K562 (cell line): ENCODE data around the gene CD164L2. TPM values are rescaled to one million over a fixed set of nuclear protein-coding genes. Genes with fewer than 3 reads are reported as not detected.

Source experiments
- CHD1 ChIP-seq: fragments of 200-600 bp; sonication (generic); IDR thresholded peaks from one replicate; pipeline ENCODE4 v1.6.1; 2012; ENCODE audit warnings: mild to moderate bottlenecking, moderate library complexity, low read length, inconsistent platforms
- E4F1 ChIP-seq: fragments of 250-450 bp; sonication (Bioruptor Pico); IDR thresholded peaks from 2 replicates; pipeline ENCODE4 v1.5.0; 2021; ENCODE audit warnings: mild to moderate bottlenecking, borderline replicate concordance
- ELF2 ChIP-seq: fragments of 250-450 bp; sonication (Bioruptor Pico); IDR thresholded peaks from 2 replicates; pipeline ENCODE4 v1.5.0; 2021; ENCODE audit warnings: mild to moderate bottlenecking
- FOXA3 ChIP-seq, 2 experiments: fragments of 450-650 bp in 1 of 2; sonication (generic) in 1 of 2; formaldehyde crosslinking; IDR thresholded peaks in 1 of 2; conservative IDR thresholded peaks in 1 of 2; 2 replicates each; pipeline versions ENCODE4 v1.4.0 to v1.8.0; 2020 to 2022; ENCODE audit warnings: mild to moderate bottlenecking in 2 of 2, missing genetic modification reagents in 1 of 2
- FOXK2 ChIP-seq, 2 experiments: fragments of 450-650 bp; IDR thresholded peaks in 1 of 2; conservative IDR thresholded peaks in 1 of 2; 2 replicates each; pipeline ENCODE4 v1.6.1; 2016; ENCODE audit warnings: low read depth in 2 of 2, mild to moderate bottlenecking in 1 of 2
- HNRNPUL1 ChIP-seq: fragments of 200-400 bp; formaldehyde crosslinking; IDR thresholded peaks from 2 replicates; pipeline ENCODE4 v1.6.1; 2017; ENCODE audit warnings: low read length
- LARP7 ChIP-seq: fragments of 450-650 bp; IDR thresholded peaks from 2 replicates; pipeline ENCODE4 v1.6.1; 2016
- MTF1 ChIP-seq: fragments of 250-450 bp; sonication (Bioruptor Pico); IDR thresholded peaks from 2 replicates; pipeline ENCODE4 v1.9.0; 2021; ENCODE audit warnings: moderate library complexity, mild to moderate bottlenecking, inconsistent platforms, borderline replicate concordance
- MYC ChIP-seq, 2 experiments: fragments of 250-450 bp in 1 of 2; sonication (Bioruptor Pico) in 1 of 2; IDR thresholded peaks; 2 replicates each; pipeline versions ENCODE4 v1.5.1 to v1.6.1; 2012 to 2021; ENCODE audit warnings: low read depth in 2 of 2, borderline replicate concordance in 1 of 2, improper control_type of control experiment in 1 of 2, low read length in 1 of 2, mild to moderate bottlenecking in 1 of 2, moderate library complexity in 1 of 2
- NCOA1 ChIP-seq: fragments of 450-650 bp; IDR thresholded peaks from 2 replicates; pipeline ENCODE4 v1.6.1; 2016; ENCODE audit warnings: low read depth
- NEUROD1 ChIP-seq: fragments of 150-350 bp; IDR thresholded peaks from 2 replicates; pipeline ENCODE4 v1.6.1; 2014; ENCODE audit warnings: borderline replicate concordance, low read length, low read depth; ENCODE audit not compliant: partially characterized antibody
- NFYB ChIP-seq: IDR thresholded peaks from 2 replicates; pipeline ENCODE4 v1.6.1; 2011; ENCODE audit warnings: mild to moderate bottlenecking, moderate library complexity; ENCODE audit not compliant: insufficient read length; ENCODE audit errors: extremely low read depth
- STAG1 ChIP-seq: sonication (generic); formaldehyde crosslinking; IDR thresholded peaks from 2 replicates; pipeline ENCODE4 v1.5.0; 2020; ENCODE audit warnings: missing genetic modification reagents, borderline replicate concordance
- TCF3 ChIP-seq: sonication (generic); formaldehyde crosslinking; IDR thresholded peaks from 2 replicates; pipeline ENCODE4 v1.4.0; 2020; ENCODE audit warnings: mild to moderate bottlenecking, missing genetic modification reagents
- ZC3H11A ChIP-seq: IDR thresholded peaks from 2 replicates; pipeline ENCODE4 v1.6.1; 2012; ENCODE audit warnings: low read depth, low read length, improper control_type of control experiment
- ZNF212 ChIP-seq: fragments of 450-650 bp; formaldehyde crosslinking; IDR thresholded peaks from 2 replicates; pipeline ENCODE4 v1.4.0; 2020; ENCODE audit warnings: mild to moderate bottlenecking
- ZNF318 ChIP-seq, 2 experiments: fragments of 450-650 bp; IDR thresholded peaks; 2 replicates each; pipeline ENCODE4 v1.6.1; 2016; ENCODE audit warnings: mild to moderate bottlenecking in 2 of 2, borderline replicate concordance in 1 of 2, low read depth in 1 of 2, moderate library complexity in 1 of 2
- polyA plus RNA-seq, 8 experiments: library from polyadenylated mRNA; depleted of rRNA in 4 of 8; stranded (reverse) in 5 of 8; unstranded in 3 of 8; fragments of >200 nt; fragmentation: Nextera tagmentation in 2 of 8; fragmentation: Illumina TruSeq in 1 of 8; extraction: Ambion mirVana in 2 of 8; extraction: Trizol in 1 of 8; gene quantifications; 2 replicates each; pipeline versions ENCODE4 v1.2.1 to v1.2.3, GENCODE V29; 2011 to 2014; ENCODE audit warnings: inconsistent platforms in 1 of 8, missing spikeins in 1 of 8
- total RNA-seq, 7 experiments: library from RNA; depleted of rRNA in 6 of 7; stranded (reverse); fragments of >200 nt in 6 of 7; fragmentation: Illumina TruSeq in 2 of 7; extraction: Trizol in 2 of 7; gene quantifications; 2 replicates each; pipeline versions ENCODE4 v1.2.1 to v1.2.3, GENCODE V29; 2011 to 2021; ENCODE audit warnings: low replicate concordance in 1 of 7

CD164L2 gene
- total and polyA plus RNA-seq, 9 of the 15 experiments (the other 6 are each of a cell fraction or from before 2014, with no cell fraction given) = 0.08 to 0.92 (median 0.38) TPM; not detected in 1

- TF ChIP-seq E4F1 (CRISPR knock-in tag) (no peak), STAG1 (CRISPR knock-in tag) (no peak), ZNF318 (IDR thresholded peaks at IDR 0.05; ENCODE audit: borderline replicate concordance in 1 of 2, low read depth in 1 of 2) (no peak), ELF2 (no peak), LARP7 (no peak), NCOA1 (no peak), NEUROD1 (no peak), MYC (IDR thresholded peaks at IDR 0.05; ENCODE audit: low read depth, low read length) (peak; percentile 67), MYC (CRISPR knock-in tag; IDR thresholded peaks at IDR 0.05; ENCODE audit: borderline replicate concordance, low read depth) (no peak), ZC3H11A (no peak), TCF3 (CRISPR knock-in tag) (no peak), ZNF212 (no peak), HNRNPUL1 (no peak), FOXK2 (conservative IDR thresholded peaks at IDR 0.05 in 1 of 2, IDR thresholded peaks at IDR 0.05 in 1 of 2; ENCODE audit: low read depth in 2 of 2) (peak; percentile 34 to 54; a peak in 1 of 4 replicates), NFYB (no peak), CHD1 (no peak), FOXA3 (CRISPR knock-in tag; conservative IDR thresholded peaks at IDR 0.05 in 1 of 2, IDR thresholded peaks at IDR 0.05 in 1 of 2) (0 out of 4 replicates have a peak, but pooled peaks of 1 of the 2 experiments have one; percentile 21), MTF1 (CRISPR knock-in tag) (no peak)
Observed at GRCh38 chr1:27357281-27358037, 25.7 kb downstream of the CD164L2 start (continued).
